IMR-90 (cell line): ENCODE data around the gene ITGB2. TPM values are rescaled to one million over a fixed set of nuclear protein-coding genes. Genes with fewer than 3 reads are reported as not detected.

Source experiments
- ATAC-seq: fragments of 200-7000 bp; cut with Tn5 transposase; 2 replicates; pipeline ENCODE4 v1.9.1; 2020; ENCODE audit warnings: low read depth, mild to moderate bottlenecking, moderate library complexity
- BruUV-seq: library from RNA; stranded (reverse); fragments of 400-500 nt; replicated peaks from 2 replicates; lab custom pipeline; 2021; lab: Mats Ljungman, UMichigan
- CTCF ChIA-PET: fragments of 300-600 bp; formaldehyde crosslinking; extraction: SDS; loops from one replicate; lab custom pipeline; 2021; ENCODE audit warnings: antibody characterized with exemption; lab: Yijun Ruan, JAX
- POLR2A ChIA-PET: fragments of 300-600 bp; sonication (Branson Sonifier 250); formaldehyde crosslinking; loops from one replicate; lab custom pipeline; 2022; ENCODE audit warnings: antibody characterized with exemption; ENCODE audit not compliant: unreplicated experiment; lab: Charles Lee
- DNase-seq: peaks from one replicate; pipeline ENCODE4 v3.0.0; 2013
- H2AFZ ChIP-seq: replicated peaks from 2 replicates; pipeline ENCODE3; 2013; ENCODE audit warnings: low read length, mild to moderate bottlenecking; ENCODE audit not compliant: poor library complexity
- H2AK5ac ChIP-seq: 2 replicates; pipeline ENCODE4 v1.6.1; 2013; ENCODE audit warnings: low read depth, low read length, inconsistent platforms
- H2AK9ac ChIP-seq: replicated peaks from 2 replicates; pipeline ENCODE3; 2013; ENCODE audit warnings: mild to moderate bottlenecking, low read depth, low read length, moderate library complexity; ENCODE audit not compliant: poor library complexity
- H2BK120ac ChIP-seq: 2 replicates; pipeline ENCODE4 v1.6.1; 2013; ENCODE audit warnings: low read depth, low read length, inconsistent platforms
- H2BK15ac ChIP-seq: 3 replicates; pipeline ENCODE4 v1.6.1; 2013; ENCODE audit warnings: low read depth, low read length, inconsistent platforms
- H2BK20ac ChIP-seq: 2 replicates; pipeline ENCODE4 v1.6.1; 2013; ENCODE audit warnings: low read depth, mild to moderate bottlenecking, inconsistent platforms, low read length, moderate library complexity
- H2BK5ac ChIP-seq: 2 replicates; pipeline ENCODE4 v1.6.1; 2013; ENCODE audit warnings: mild to moderate bottlenecking, low read depth, low read length, inconsistent platforms; ENCODE audit not compliant: poor library complexity, severe bottlenecking
- H3K14ac ChIP-seq: replicated peaks from 2 replicates; pipeline ENCODE4 v1.6.1; 2013; ENCODE audit warnings: low read depth, low read length, inconsistent platforms
- H3K18ac ChIP-seq: 2 replicates; pipeline ENCODE4 v1.6.1; 2013; ENCODE audit warnings: low read depth, low read length, control low read depth
- H3K23ac ChIP-seq: 2 replicates; pipeline ENCODE4 v1.6.1; 2013; ENCODE audit warnings: low read depth, low read length, inconsistent platforms
- H3K27ac ChIP-seq: 2 replicates; pipeline ENCODE4 v1.5.1; 2013; ENCODE audit warnings: mild to moderate bottlenecking, control low read depth, low read length; ENCODE audit not compliant: insufficient read depth
- H3K27me3 ChIP-seq: 2 replicates; pipeline ENCODE4 v1.6.1; 2013; ENCODE audit warnings: low read length; ENCODE audit not compliant: control insufficient read depth, insufficient read depth
- H3K36me3 ChIP-seq: 2 replicates; pipeline ENCODE4 v1.6.1; 2013; ENCODE audit warnings: low read length, mixed read lengths; ENCODE audit not compliant: control insufficient read depth, insufficient read depth
- H3K4ac ChIP-seq: 2 replicates; pipeline ENCODE4 v1.6.1; 2013; ENCODE audit warnings: low read depth, low read length, inconsistent platforms
- H3K4me1 ChIP-seq: 2 replicates; pipeline ENCODE4 v1.6.1; 2013; ENCODE audit warnings: low read length, mixed read lengths; ENCODE audit not compliant: control insufficient read depth, insufficient read depth
- H3K4me2 ChIP-seq: 2 replicates; pipeline ENCODE4 v1.6.1; 2013; ENCODE audit warnings: low read depth, mild to moderate bottlenecking, control low read depth, low read length, moderate library complexity
- H3K4me3 ChIP-seq: 2 replicates; pipeline ENCODE4 v1.5.1; 2013; ENCODE audit warnings: low read depth, mild to moderate bottlenecking, control low read depth, low read length, moderate library complexity; ENCODE audit not compliant: insufficient read depth
- H3K56ac ChIP-seq: 2 replicates; pipeline ENCODE4 v1.6.1; 2013; ENCODE audit warnings: low read length, inconsistent platforms; ENCODE audit not compliant: insufficient read depth; ENCODE audit errors: extremely low read depth
- H3K79me1 ChIP-seq, 2 experiments: 2 replicates each; pipeline ENCODE4 v1.6.1; 2013; ENCODE audit warnings: low read length in 2 of 2, inconsistent platforms in 1 of 2, low read depth in 1 of 2
- H3K9ac ChIP-seq: 2 replicates; pipeline ENCODE4 v1.6.1; 2013; ENCODE audit warnings: low read depth, low read length, control low read depth
- H3K9me1 ChIP-seq: 2 replicates; pipeline ENCODE4 v1.6.1; 2013; ENCODE audit warnings: low read length, inconsistent platforms; ENCODE audit not compliant: insufficient read depth
- H3K9me3 ChIP-seq: 2 replicates; pipeline ENCODE4 v1.6.1; 2013; ENCODE audit warnings: low read length; ENCODE audit not compliant: control insufficient read depth, insufficient read depth
- H4K20me1 ChIP-seq: 2 replicates; pipeline ENCODE4 v1.6.1; 2013; ENCODE audit warnings: low read length, inconsistent platforms; ENCODE audit not compliant: insufficient read depth
- H4K5ac ChIP-seq: 2 replicates; pipeline ENCODE4 v1.6.1; 2013; ENCODE audit warnings: mild to moderate bottlenecking, low read depth, low read length, control low read depth
- H4K8ac ChIP-seq, 2 experiments: 2 replicates each; pipeline ENCODE4 v1.6.1; 2013; ENCODE audit warnings: low read depth in 2 of 2, low read length in 2 of 2, control low read depth in 1 of 2, inconsistent platforms in 1 of 2
- H4K91ac ChIP-seq: 2 replicates; pipeline ENCODE4 v1.6.1; 2013; ENCODE audit warnings: low read depth, low read length, inconsistent platforms; ENCODE audit not compliant: insufficient read depth
- BHLHE40 ChIP-seq: fragments of 150-350 bp; IDR thresholded peaks from 2 replicates; pipeline ENCODE4 v1.6.1; 2016; ENCODE audit warnings: mild to moderate bottlenecking, low read depth, low read length
- CEBPB ChIP-seq: IDR thresholded peaks from 2 replicates; pipeline ENCODE4 v1.6.1; 2012; ENCODE audit warnings: low read depth, low read length, improper control_type of control experiment
- CHD1 ChIP-seq: IDR thresholded peaks from 2 replicates; pipeline ENCODE4 v1.6.1; 2012; ENCODE audit warnings: low read depth, low read length, improper control_type of control experiment
- CTCF ChIP-seq: conservative IDR thresholded peaks from 2 replicates; pipeline ENCODE4 v1.5.1; 2012; ENCODE audit warnings: mild to moderate bottlenecking, low read depth, low read length, improper control_type of control experiment
- ELK1 ChIP-seq: fragments of 150-350 bp; IDR thresholded peaks from 2 replicates; pipeline ENCODE4 v1.6.1; 2016; ENCODE audit warnings: low read depth, mild to moderate bottlenecking, low read length, moderate library complexity, borderline replicate concordance
- FOS ChIP-seq: fragments of 150-350 bp; IDR thresholded peaks from 2 replicates; pipeline ENCODE4 v1.6.1; 2016; ENCODE audit warnings: low read depth, low read length
- MAFK ChIP-seq: IDR thresholded peaks from 2 replicates; pipeline ENCODE4 v1.6.1; 2012; ENCODE audit warnings: low read depth, low read length, improper control_type of control experiment
- MAZ ChIP-seq: IDR thresholded peaks from 2 replicates; pipeline ENCODE4 v1.6.1; 2012; ENCODE audit warnings: low read depth, mild to moderate bottlenecking, low read length, improper control_type of control experiment, moderate library complexity, borderline replicate concordance
- NFE2L2 ChIP-seq: fragments of 150-350 bp; IDR thresholded peaks from 2 replicates; pipeline ENCODE4 v1.6.1; 2016; ENCODE audit warnings: low read depth, mild to moderate bottlenecking, low read length
- POLR2A ChIP-seq: IDR thresholded peaks from 2 replicates; pipeline ENCODE4 v1.6.1; 2012; ENCODE audit warnings: mild to moderate bottlenecking, low read depth, low read length
- RAD21 ChIP-seq: IDR thresholded peaks from 2 replicates; pipeline ENCODE4 v1.6.1; 2012; ENCODE audit warnings: low read length, improper control_type of control experiment
- RFX5 ChIP-seq: IDR thresholded peaks from 2 replicates; pipeline ENCODE4 v1.8.0; 2012; ENCODE audit warnings: low read depth, mild to moderate bottlenecking, low read length, moderate library complexity
- SMC3 ChIP-seq: fragments of 150-350 bp; IDR thresholded peaks from 2 replicates; pipeline ENCODE4 v1.6.1; 2016; ENCODE audit warnings: low read depth, mild to moderate bottlenecking, antibody characterized with exemption, low read length, moderate library complexity
- USF2 ChIP-seq: fragments of 150-350 bp; IDR thresholded peaks from 2 replicates; pipeline ENCODE4 v1.6.1; 2017; ENCODE audit warnings: mild to moderate bottlenecking, antibody characterized with exemption, low read length, low read depth
- WGBS, 2 experiments: methylation state at CpG; one replicate each; pipeline versions ENCODE4 v1.1.5 to v1.1.7; 2013; ENCODE audit warnings: missing lambda C conversion rate in 2 of 2; ENCODE audit not compliant: insufficient read length in 1 of 2; ENCODE audit errors: extremely low coverage in 2 of 2; 5-methylcytosine and 5-hydroxymethylcytosine counted together
- dilution Hi-C: fragments of 300-500 bp; cut with HindIII; formaldehyde crosslinking; loops from one replicate; pipeline ENCODE4 v1.14.3; 2018; ENCODE audit warnings: low sequenced_read_pairs; ENCODE audit not compliant: unreplicated experiment
- in situ Hi-C: fragments of 300-500 bp; cut with MboI; formaldehyde crosslinking; loops from 3 replicates; pipeline ENCODE4 v1.14.3; 2019; ENCODE audit warnings: low sequenced_read_pairs, inconsistent platforms, mixed read lengths
- intact Hi-C: fragments of 100-400 bp; cut with micrococcal nuclease; formaldehyde crosslinking; loops from 2 replicates; pipeline ENCODE4 v1.10.0; 2022
- polyA plus RNA-seq, 3 experiments: library from polyadenylated mRNA; depleted of rRNA; stranded (reverse); fragments of >200 nt; gene quantifications; 2 replicates each; pipeline ENCODE4 v1.2.3, GENCODE V29; 2012; ENCODE audit warnings: low replicate concordance in 1 of 3
- total RNA-seq: library from RNA; depleted of rRNA; stranded (reverse); fragments of >200 nt; gene quantifications from 2 replicates; pipeline ENCODE4 v1.2.3, GENCODE V29; 2012

The ITGB2 gene
- total and polyA plus RNA-seq, 2 of the 4 experiments (the other 2 are of a cell fraction), result 0.14 TPM; not detected in 1

GRCh38 chr21:44940116-44940631 is 19.5 kb upstream of the ITGB2 start:
- Histone ChIP-seq H3K4me2 (peak overlapping the region; percentile 100), H3K14ac (peak overlapping the region; percentile 85; the same call in 1 of the 2 replicates), H3K18ac (peak overlapping the region; percentile 37; the same call in 1 of the 2 replicates), H3K9ac (peak overlapping the region; percentile 99), H3K56ac (no peak overlapping the region), H3K27ac (peak overlapping the region; percentile 89), H2BK5ac (peak overlapping the region; percentile 56), H3K9me1 (peaks cover 9% of the 10 kb centered on the region), H4K91ac (peak overlapping the region; percentile 55; the same call in 1 of the 2 replicates), H3K4ac (peak overlapping the region; percentile 57), H3K23ac (peak overlapping the region; percentile 62; the same call in 1 of the 2 replicates), H3K4me3 (peak overlapping the region; percentile 98), H3K4me1 (peaks cover 7% of the 10 kb centered on the region; the same call in 1 of the 2 replicates), H4K20me1 (peaks cover 31% of the 10 kb centered on the region), H3K27me3 (peaks cover under 1% of the 10 kb centered on the region; the same call in 1 of the 2 replicates), H2AK9ac (peak overlapping the region; percentile 13), H2BK20ac (no peak overlapping the region), H3K79me1 (peaks cover 31 to 61% of the 10 kb centered on the region in 2 experiments), H2AFZ (peak overlapping the region; percentile 100), H3K36me3 (peaks cover 17% of the 10 kb centered on the region), H2BK15ac (no peak overlapping the region), H2AK5ac (peak overlapping the region; percentile 70; the same call in 1 of the 2 replicates), H4K5ac (peak overlapping the region; percentile 41), H3K9me3 (no peaks in the 10 kb centered on the region; the same call in 1 of the 2 replicates), H4K8ac (peak overlapping the region; percentile 39 to 61; a peak in 3 of 4 replicates), H2BK120ac (peak overlapping the region; percentile 4; the same call in 1 of the 2 replicates)
- 0% methylated on average over 29 of the region's 53 CpGs; no CpG with 5 or more reads in 1 of the 2 experiments for WGBS, 2 experiments
- CTCF ChIA-PET, result interaction anchor here (1.5 kb wide), 1 partner anchor 188 kb away, joined by 6 read pairs; no protein-coding TSS in a partner anchor
- in situ Hi-C loops (loop anchor here (25.0 kb wide), 1 partner anchor 428 kb away; no protein-coding TSS in a partner anchor), intact Hi-C loops (loop anchor here (5.0 kb wide), 1 partner anchor 337 kb away; no protein-coding TSS in a partner anchor), dilution Hi-C loops (no loop called here)
- TF ChIP-seq RAD21 (no peak), SMC3 (no peak), CHD1 (no peak), POLR2A (no peak), MAFK (no peak), BHLHE40 (no peak), NFE2L2 (no peak), ELK1 (no peak), MAZ (no peak), CEBPB (no peak), RFX5 (no peak), CTCF (no peak), FOS (no peak), USF2 (no peak)
- DNase-seq (no peak), ATAC-seq (peak; percentile 62)
- BruUV-seq, result no TSS peak
- POLR2A ChIA-PET, result no interaction called here
